PFSK-1 (cell line): Measurements from ENCODE around the gene PTPRK.

ENCODE experiments used
- FOXP2 ChIP-seq: optimal IDR thresholded peaks from 2 replicates; pipeline ENCODE3; 2011; ENCODE audit warnings: borderline replicate concordance, control low read depth, inconsistent platforms; ENCODE audit not compliant: insufficient read depth; ENCODE audit errors: extremely low read length, extremely low read depth
- POLR2AphosphoS5 ChIP-seq: IDR thresholded peaks from 2 replicates; pipeline ENCODE4 v1.6.1; 2012; ENCODE audit warnings: low read depth, mild to moderate bottlenecking, control low read depth, low read length, moderate library complexity
- SIN3A ChIP-seq: IDR thresholded peaks from 2 replicates; pipeline ENCODE4 v1.6.1; 2012; ENCODE audit warnings: mild to moderate bottlenecking, low read length, moderate library complexity, borderline replicate concordance; ENCODE audit not compliant: insufficient read depth
- TAF1 ChIP-seq: IDR thresholded peaks from 2 replicates; pipeline ENCODE4 v1.6.1; 2012; ENCODE audit warnings: low read length, control low read depth, borderline replicate concordance; ENCODE audit not compliant: insufficient read depth
- TF ChIP-seq, protein P1 (sequence below), 2 experiments: IDR thresholded peaks; 2 replicates each; pipeline versions ENCODE4 v1.6.1 to v1.8.0; 2011 to 2012; ENCODE audit warnings: low read depth in 2 of 2, low read length in 2 of 2, control low read depth in 1 of 2, inconsistent platforms in 1 of 2, mild to moderate bottlenecking in 1 of 2, moderate library complexity in 1 of 2; ENCODE audit not compliant: insufficient read depth in 1 of 2

DNA sequence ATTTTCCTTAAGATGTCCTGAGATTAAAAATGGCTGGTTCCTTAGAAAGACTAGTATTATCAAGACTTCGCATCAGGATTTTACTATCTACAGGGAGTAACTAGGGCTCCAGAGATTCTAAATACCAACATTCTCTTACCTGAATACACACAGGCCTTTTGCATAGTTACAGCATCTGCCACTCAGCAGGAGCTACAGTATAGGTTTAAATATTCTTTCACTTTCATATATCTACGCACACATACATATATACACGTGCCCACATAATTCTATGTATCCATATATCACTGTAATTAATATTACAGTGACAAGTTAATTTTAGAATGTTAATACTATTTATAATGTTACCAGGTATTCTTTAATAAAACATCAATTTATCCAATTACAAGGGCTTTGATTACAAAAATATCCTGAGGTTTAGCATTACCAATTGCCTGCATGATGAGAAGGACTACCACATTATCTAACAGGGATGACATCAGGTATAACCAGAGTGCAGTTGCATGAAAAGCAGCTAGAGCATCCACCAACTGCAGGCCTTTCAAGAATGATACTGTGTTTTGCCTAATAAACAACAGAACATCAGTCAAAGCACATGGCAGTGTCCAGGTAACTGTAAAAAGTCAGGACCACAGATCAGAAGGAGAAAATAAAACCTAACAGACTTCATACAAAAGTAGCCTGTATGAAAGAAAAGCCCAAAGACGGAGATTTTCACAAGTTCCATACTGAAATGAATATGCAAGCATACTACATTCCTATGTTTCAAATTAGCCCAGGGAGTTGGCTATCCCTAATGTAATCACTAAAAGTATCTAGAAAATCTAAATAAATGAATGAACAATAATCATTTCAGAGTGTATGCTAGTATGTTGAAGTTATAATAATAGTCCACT, 268.7 kb downstream of the PTPRK start:
- TF ChIP-seq POLR2AphosphoS5 (no peak), FOXP2 (no peak), TAF1 (no peak), SIN3A (no peak)
- TF ChIP-seq, protein P1, sequence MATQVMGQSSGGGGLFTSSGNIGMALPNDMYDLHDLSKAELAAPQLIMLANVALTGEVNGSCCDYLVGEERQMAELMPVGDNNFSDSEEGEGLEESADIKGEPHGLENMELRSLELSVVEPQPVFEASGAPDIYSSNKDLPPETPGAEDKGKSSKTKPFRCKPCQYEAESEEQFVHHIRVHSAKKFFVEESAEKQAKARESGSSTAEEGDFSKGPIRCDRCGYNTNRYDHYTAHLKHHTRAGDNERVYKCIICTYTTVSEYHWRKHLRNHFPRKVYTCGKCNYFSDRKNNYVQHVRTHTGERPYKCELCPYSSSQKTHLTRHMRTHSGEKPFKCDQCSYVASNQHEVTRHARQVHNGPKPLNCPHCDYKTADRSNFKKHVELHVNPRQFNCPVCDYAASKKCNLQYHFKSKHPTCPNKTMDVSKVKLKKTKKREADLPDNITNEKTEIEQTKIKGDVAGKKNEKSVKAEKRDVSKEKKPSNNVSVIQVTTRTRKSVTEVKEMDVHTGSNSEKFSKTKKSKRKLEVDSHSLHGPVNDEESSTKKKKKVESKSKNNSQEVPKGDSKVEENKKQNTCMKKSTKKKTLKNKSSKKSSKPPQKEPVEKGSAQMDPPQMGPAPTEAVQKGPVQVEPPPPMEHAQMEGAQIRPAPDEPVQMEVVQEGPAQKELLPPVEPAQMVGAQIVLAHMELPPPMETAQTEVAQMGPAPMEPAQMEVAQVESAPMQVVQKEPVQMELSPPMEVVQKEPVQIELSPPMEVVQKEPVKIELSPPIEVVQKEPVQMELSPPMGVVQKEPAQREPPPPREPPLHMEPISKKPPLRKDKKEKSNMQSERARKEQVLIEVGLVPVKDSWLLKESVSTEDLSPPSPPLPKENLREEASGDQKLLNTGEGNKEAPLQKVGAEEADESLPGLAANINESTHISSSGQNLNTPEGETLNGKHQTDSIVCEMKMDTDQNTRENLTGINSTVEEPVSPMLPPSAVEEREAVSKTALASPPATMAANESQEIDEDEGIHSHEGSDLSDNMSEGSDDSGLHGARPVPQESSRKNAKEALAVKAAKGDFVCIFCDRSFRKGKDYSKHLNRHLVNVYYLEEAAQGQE (IDR thresholded peaks at IDR 0.05; ENCODE audit: insufficient read depth in 1 of 2, low read depth in 2 of 2, low read length in 2 of 2): no peak
